ENCODE results near the gene PRSS3.
A peak's percentile ranks its signal among the peaks of the same experiment; 100 is the strongest.
"Not testable (repeated sequence)": the region's sequence is repeated elsewhere in the genome, so short reads cannot be mapped to it uniquely, and the experiment has no call there.

Gene PRSS3

GRCh38 chr9:33800886-33801285, 5.5 kb downstream of the PRSS3 start:
- no peak for FAIRE-seq

GRCh38 chr9:33801943-33802500, 6.7 kb downstream of the PRSS3 start:
- FAIRE-seq; DNase-seq (ENCODE audit: insufficient read length, low spot score): not testable (repeated sequence)

More at GRCh38 chr9:33800886-33801285, 5.5 kb downstream of the PRSS3 start:
- TF ChIP-seq POU2F2 (IDR thresholded peaks at IDR 0.05; ENCODE audit: low read depth, low read length) (no peak), TAF1 (IDR thresholded peaks at IDR 0.05; ENCODE audit: low read depth, low read length) (no peak), POLR2A (IDR thresholded peaks at IDR 0.05; ENCODE audit: low read depth, low read length) (no peak), SPI1 (IDR thresholded peaks at IDR 0.05; ENCODE audit: low read depth, low read length) (no peak), POLR2AphosphoS5 (IDR thresholded peaks at IDR 0.05; ENCODE audit: low read depth, low read length) (no peak), PAX5 (IDR thresholded peaks at IDR 0.05; ENCODE audit: insufficient read depth, low read length, severe bottlenecking) (no peak)
- DNase-seq (ENCODE audit: insufficient read length, low spot score): no peak

- FAIRE-seq; DNase-seq (ENCODE audit: insufficient read length, low spot score): not testable (repeated sequence)
Measured at GRCh38 chr9:33804196-33804595, 8.8 kb downstream of the PRSS3 start.

GRCh38 chr9:33807156-33807555, 11.8 kb downstream of the PRSS3 start:
- FAIRE-seq; DNase-seq (ENCODE audit: insufficient read length, low spot score): not testable (repeated sequence)

GRCh38 chr9:33808979-33809322, 13.6 kb downstream of the PRSS3 start:
- not testable (repeated sequence) for DNase-seq (ENCODE audit: insufficient read length, low spot score); FAIRE-seq

GRCh38 chr9:33809506-33809905, 14.1 kb downstream of the PRSS3 start:
- TF ChIP-seq TAF1 (IDR thresholded peaks at IDR 0.05; ENCODE audit: low read depth, low read length) (no peak), PAX5 (IDR thresholded peaks at IDR 0.05; ENCODE audit: insufficient read depth, low read length, severe bottlenecking) (no peak), POLR2AphosphoS5 (IDR thresholded peaks at IDR 0.05; ENCODE audit: low read depth, low read length) (no peak), SPI1 (IDR thresholded peaks at IDR 0.05; ENCODE audit: low read depth, low read length) (no peak), POU2F2 (IDR thresholded peaks at IDR 0.05; ENCODE audit: low read depth, low read length) (no peak), POLR2A (IDR thresholded peaks at IDR 0.05; ENCODE audit: low read depth, low read length) (no peak)
- DNase-seq (ENCODE audit: insufficient read length, low spot score) (no peak), FAIRE-seq (no peak)

- FAIRE-seq: no peak
- no peak for DNase-seq (ENCODE audit: insufficient read length, low spot score)
- no peak for TF ChIP-seq PAX5 (IDR thresholded peaks at IDR 0.05; ENCODE audit: insufficient read depth, low read length, severe bottlenecking)
Measured at GRCh38 chr9:33813712-33814641, 18.6 kb downstream of the PRSS3 start.

GRCh38 chr9:33815781-33816180, 20.4 kb downstream of the PRSS3 start:
- DNase-seq (ENCODE audit: insufficient read length, low spot score): no peak
- no peak for TF ChIP-seq TAF1 (IDR thresholded peaks at IDR 0.05; ENCODE audit: low read depth, low read length)
- TF ChIP-seq SPI1 (IDR thresholded peaks at IDR 0.05; ENCODE audit: low read depth, low read length): no peak
- no peak for TF ChIP-seq PAX5 (IDR thresholded peaks at IDR 0.05; ENCODE audit: insufficient read depth, low read length, severe bottlenecking)
- no peak for TF ChIP-seq POLR2AphosphoS5 (IDR thresholded peaks at IDR 0.05; ENCODE audit: low read depth, low read length)
- no peak for TF ChIP-seq POU2F2 (IDR thresholded peaks at IDR 0.05; ENCODE audit: low read depth, low read length)
- no peak for TF ChIP-seq POLR2A (IDR thresholded peaks at IDR 0.05; ENCODE audit: low read depth, low read length)
- peak; percentile 16 for FAIRE-seq

GRCh38 chr9:33816327-33817252, 21.2 kb downstream of the PRSS3 start, which contains the start of gene UBE2R2:
Gene UBE2R2 (plus strand): TSS chr9:33817160. CDS start chr9:33817758, 598 bp downstream.
- DNase-seq (ENCODE audit: insufficient read length, low spot score): peak; percentile 90

More at GRCh38 chr9:33816327-33817252, 21.2 kb downstream of the PRSS3 start, which contains the start of gene UBE2R2:
- TF ChIP-seq TAF1 (IDR thresholded peaks at IDR 0.05; ENCODE audit: low read depth, low read length): 0 out of 2 replicates have a peak, but pooled peaks have one; percentile 15
- 0 out of 2 replicates have a peak, but pooled peaks have one; percentile 63 for TF ChIP-seq POLR2AphosphoS5 (IDR thresholded peaks at IDR 0.05; ENCODE audit: low read depth, low read length)
- TF ChIP-seq POU2F2 (IDR thresholded peaks at IDR 0.05; ENCODE audit: low read depth, low read length): no peak
- peak; percentile 71; the same call in 1 of the 2 replicates for TF ChIP-seq POLR2A (IDR thresholded peaks at IDR 0.05; ENCODE audit: low read depth, low read length)
- no peak for TF ChIP-seq PAX5 (IDR thresholded peaks at IDR 0.05; ENCODE audit: insufficient read depth, low read length, severe bottlenecking)
- peak; percentile 30; the same call in 1 of the 2 replicates for TF ChIP-seq SPI1 (IDR thresholded peaks at IDR 0.05; ENCODE audit: low read depth, low read length)
- FAIRE-seq: peak; percentile 92

Data from GM12891 (cell line).